ENCODE data around the gene FEM1B. TPM values are rescaled to one million over a fixed set of nuclear protein-coding genes. Genes with fewer than 3 reads are reported as not detected.
A peak's percentile ranks its signal among the peaks of the same experiment; 100 is the strongest.

Gene FEM1B
- 10 to 100 TPM; 25.1 to 64.7 (median 43.0) TPM for total RNA-seq

- DNase-seq = peak; percentile 92
- peaks cover 17 to 48% (median 40%) of the 10 kb centered on the region in 4 donors for H3K4me1 ChIP-seq
- TF ChIP-seq POLR2AphosphoS5 (IDR thresholded peaks at IDR 0.05) (peak; percentile 68 to 89 (median 82)), POLR2A (IDR thresholded peaks at IDR 0.05) (peak; percentile 86), EP300 (IDR thresholded peaks at IDR 0.05; ENCODE audit: low read depth) (no peak), CTCF (IDR thresholded peaks at IDR 0.05) (peak in 2 of 5 experiments; percentile 30 to 65)
- in situ Hi-C loops (cut with MboI; ENCODE audit: low pct_ligation_motif_present in 1 of 4, low pct_unique_long_range_greater_than_20kb in 1 of 4, low sequenced_read_pairs in 3 of 4) = no loop called here
- intact Hi-C loops (cut with DNase I; ENCODE audit: low total_unique reads) = no loop called here
- H3K27me3 ChIP-seq = no peaks in the 10 kb centered on the region
- no peaks in the 10 kb centered on the region for H3K36me3 ChIP-seq
- peak within 1 kb of the TSS; percentile 97 to 99 (median 98) for H3K27ac ChIP-seq
- peak within 1 kb of the TSS; percentile 53 to 89 (median 76) for H3K4me3 ChIP-seq
- WGBS, 2 donors (ENCODE audit: low coverage in 1 of 2) = 2% methylated on average over 27 of the region's 85 CpGs; no CpG with 5 or more reads in 1 of the 2 donors
- no peaks in the 10 kb centered on the region for H3K9me3 ChIP-seq
Measured at GRCh38 chr15:68277603-68278344, at the start of gene FEM1B. FEM1B (plus strand) TSS chr15:68277745; CDS start chr15:68278418, 673 bp downstream.

- TF ChIP-seq POLR2AphosphoS5 (IDR thresholded peaks at IDR 0.05) = no peak
- no peak for TF ChIP-seq EP300 (IDR thresholded peaks at IDR 0.05; ENCODE audit: low read depth)
- no peak for TF ChIP-seq CTCF (IDR thresholded peaks at IDR 0.05)
- no peak for TF ChIP-seq POLR2A (IDR thresholded peaks at IDR 0.05)
- H3K4me3 ChIP-seq = peak overlapping the region; percentile 88 to 98 (median 91)
- peaks cover 7 to 32% (median 20%) of the 10 kb centered on the region in 4 donors for H3K4me1 ChIP-seq
- H3K9me3 ChIP-seq = no peaks in the 10 kb centered on the region
- no peak for DNase-seq
- H3K27ac ChIP-seq = peak overlapping the region; percentile 91 to 93 (median 92)
- in situ Hi-C loops (cut with MboI; ENCODE audit: low pct_ligation_motif_present in 1 of 4, low pct_unique_long_range_greater_than_20kb in 1 of 4, low sequenced_read_pairs in 3 of 4) = loop anchor here in 1 of 4 donors (25.0 kb wide), 1 partner anchor 159 kb away; no protein-coding TSS in a partner anchor
- H3K36me3 ChIP-seq = no peaks in the 10 kb centered on the region
- 27% methylated on average over 25 of the region's 25 CpGs; no CpG with 5 or more reads in 1 of the 2 donors for WGBS, 2 donors (ENCODE audit: low coverage in 1 of 2)
- intact Hi-C loops (cut with DNase I; ENCODE audit: low total_unique reads) = no loop called here
- no peaks in the 10 kb centered on the region for H3K27me3 ChIP-seq
Measured at GRCh38 chr15:68228143-68228970, 49.2 kb upstream of the FEM1B start.

DNA sequence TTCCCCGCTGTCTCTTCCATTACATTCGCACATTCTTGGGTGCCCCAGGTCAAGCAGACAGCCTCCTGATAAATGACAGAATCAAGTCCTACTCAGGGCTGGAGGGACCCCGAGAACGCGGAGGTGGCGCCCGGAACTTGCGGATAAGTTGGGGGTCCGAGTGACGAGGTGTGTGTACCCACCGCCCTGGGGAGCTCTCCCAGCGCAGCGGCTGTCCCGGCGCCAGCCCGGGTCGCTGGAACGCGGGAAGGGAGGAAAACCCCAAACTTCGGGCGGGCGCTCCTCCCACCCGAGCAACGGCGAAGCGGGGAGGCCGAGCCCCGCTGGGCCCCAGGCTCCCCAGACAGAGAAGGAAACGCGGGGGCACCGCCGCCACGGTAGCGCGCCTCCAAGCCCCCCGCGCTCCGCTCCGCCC lies 48.6 kb upstream of the FEM1B start:
- Histone ChIP-seq H3K4me3 (peak overlapping the region; percentile 88 to 98 (median 91)), H3K27me3 (no peaks in the 10 kb centered on the region), H3K9me3 (no peaks in the 10 kb centered on the region), H3K4me1 (peaks cover 7 to 38% (median 20%) of the 10 kb centered on the region in 4 donors), H3K36me3 (no peaks in the 10 kb centered on the region), H3K27ac (peak overlapping the region; percentile 91 to 93 (median 92))
- in situ Hi-C loops (cut with MboI; ENCODE audit: low pct_ligation_motif_present in 1 of 4, low pct_unique_long_range_greater_than_20kb in 1 of 4, low sequenced_read_pairs in 3 of 4) (loop anchor here in 1 of 4 donors (25.0 kb wide), 1 partner anchor 158 kb away; no protein-coding TSS in a partner anchor), intact Hi-C loops (cut with DNase I; ENCODE audit: low total_unique reads) (no loop called here)
- no peak for TF ChIP-seq POLR2A (IDR thresholded peaks at IDR 0.05)
- TF ChIP-seq EP300 (IDR thresholded peaks at IDR 0.05; ENCODE audit: low read depth) = no peak
- no peak for TF ChIP-seq CTCF (IDR thresholded peaks at IDR 0.05)
- no peak for TF ChIP-seq POLR2AphosphoS5 (IDR thresholded peaks at IDR 0.05)
- WGBS, 2 donors (ENCODE audit: low coverage in 1 of 2) = 0% methylated on average over 12 to 15 of the region's 39 CpGs
- DNase-seq = no peak
